OCI-LY3 (cell line): ENCODE data around the gene AUNIP.

Experiments used
- H2AFZ ChIP-seq: fragments of 200-600, 300-600 bp; shearing (Covaris generic); 2 replicates; pipeline ENCODE4 v1.6.0; 2014; ENCODE audit warnings: antibody characterized with exemption, low read depth, low read length
- H3K27ac ChIP-seq: fragments of 200-600, 300-600 bp; sonication (generic); 2 replicates; pipeline ENCODE4 v1.5.1; 2014; ENCODE audit warnings: mild to moderate bottlenecking, low read length, moderate library complexity, mixed read lengths
- H3K27me3 ChIP-seq: fragments of 200-600, 300-600 bp; sonication (generic); 2 replicates; pipeline ENCODE4 v1.6.1; 2014; ENCODE audit warnings: low read depth, low read length, mixed read lengths
- H3K36me3 ChIP-seq: fragments of 200-600, 300-600 bp; sonication (generic); replicated peaks from 2 replicates; pipeline ENCODE3; 2014; ENCODE audit warnings: low read depth, low read length, mixed read lengths
- H3K4me1 ChIP-seq: fragments of 300-600, 200-600 bp; sonication (generic); 2 replicates; pipeline ENCODE4 v1.6.1; 2014; ENCODE audit warnings: low read length, mixed read lengths
- H3K4me2 ChIP-seq: fragments of 200-600, 300-600 bp; sonication (generic); 2 replicates; pipeline ENCODE4 v1.6.1; 2014; ENCODE audit warnings: low read length, mixed read lengths
- H3K4me3 ChIP-seq: fragments of 300-600, 200-600 bp; sonication (generic); 2 replicates; pipeline ENCODE4 v1.5.1; 2014; ENCODE audit warnings: antibody characterized with exemption, mild to moderate bottlenecking, low read length, moderate library complexity
- H3K79me2 ChIP-seq: fragments of 300-600, 200-600 bp; shearing (Covaris generic); 2 replicates; pipeline ENCODE4 v1.6.1; 2014; ENCODE audit warnings: mild to moderate bottlenecking, low read length, mixed read lengths
- H3K9ac ChIP-seq: fragments of 300-600, 200-600 bp; shearing (Covaris generic); 2 replicates; pipeline ENCODE4 v1.6.0; 2014; ENCODE audit warnings: mild to moderate bottlenecking, low read length, moderate library complexity
- H3K9me3 ChIP-seq: fragments of 200-600, 300-600 bp; shearing (Covaris generic); 2 replicates; pipeline ENCODE4 v1.6.1; 2014; ENCODE audit warnings: low read length, mixed read lengths; ENCODE audit not compliant: insufficient read depth
- H4K20me1 ChIP-seq: fragments of 200-600, 300-600 bp; sonication (generic); 2 replicates; pipeline ENCODE4 v1.6.1; 2016; ENCODE audit warnings: low read length, mixed read lengths; ENCODE audit not compliant: insufficient read depth
- EZH2phosphoT487 ChIP-seq: fragments of 200-600 bp; shearing (Covaris generic); IDR thresholded peaks from 2 replicates; pipeline ENCODE4 v1.6.1; 2018; ENCODE audit warnings: antibody characterized with exemption, mixed run types, low read depth
- TF ChIP-seq, protein P1 (sequence below): fragments of 200-600, 300-600 bp; sonication (generic); IDR thresholded peaks from 2 replicates; pipeline ENCODE4 v1.5.1; 2014; ENCODE audit warnings: antibody characterized with exemption, low read length, low read depth

Gene AUNIP

DNA sequence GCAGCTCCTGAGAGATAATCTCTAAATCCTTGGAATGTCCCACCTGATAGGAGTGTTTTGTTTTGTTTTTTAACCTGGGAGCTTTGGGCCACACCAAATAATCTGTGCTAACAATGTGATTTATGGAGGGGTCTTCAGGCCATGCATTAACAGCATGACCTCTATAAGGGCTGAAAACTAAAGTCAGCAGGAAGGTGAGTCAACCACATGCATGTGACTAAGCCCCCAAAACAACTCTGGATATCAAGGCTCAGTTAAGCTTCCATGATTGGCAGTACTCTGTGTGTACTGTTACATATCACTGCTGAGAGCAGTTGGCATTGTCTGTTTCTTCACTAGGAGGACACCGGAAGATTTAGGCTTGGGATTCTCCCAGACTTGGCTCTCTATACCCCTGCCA, 10.7 kb downstream of the AUNIP start:
- no peak overlapping the region for H2AFZ ChIP-seq
- peaks cover 11% of the 10 kb centered on the region for H3K4me1 ChIP-seq
- H3K27ac ChIP-seq = no peak overlapping the region
- H3K9me3 ChIP-seq = no peaks in the 10 kb centered on the region
- H3K4me3 ChIP-seq = no peak overlapping the region
- no peaks in the 10 kb centered on the region for H3K36me3 ChIP-seq
- TF ChIP-seq, protein P1, sequence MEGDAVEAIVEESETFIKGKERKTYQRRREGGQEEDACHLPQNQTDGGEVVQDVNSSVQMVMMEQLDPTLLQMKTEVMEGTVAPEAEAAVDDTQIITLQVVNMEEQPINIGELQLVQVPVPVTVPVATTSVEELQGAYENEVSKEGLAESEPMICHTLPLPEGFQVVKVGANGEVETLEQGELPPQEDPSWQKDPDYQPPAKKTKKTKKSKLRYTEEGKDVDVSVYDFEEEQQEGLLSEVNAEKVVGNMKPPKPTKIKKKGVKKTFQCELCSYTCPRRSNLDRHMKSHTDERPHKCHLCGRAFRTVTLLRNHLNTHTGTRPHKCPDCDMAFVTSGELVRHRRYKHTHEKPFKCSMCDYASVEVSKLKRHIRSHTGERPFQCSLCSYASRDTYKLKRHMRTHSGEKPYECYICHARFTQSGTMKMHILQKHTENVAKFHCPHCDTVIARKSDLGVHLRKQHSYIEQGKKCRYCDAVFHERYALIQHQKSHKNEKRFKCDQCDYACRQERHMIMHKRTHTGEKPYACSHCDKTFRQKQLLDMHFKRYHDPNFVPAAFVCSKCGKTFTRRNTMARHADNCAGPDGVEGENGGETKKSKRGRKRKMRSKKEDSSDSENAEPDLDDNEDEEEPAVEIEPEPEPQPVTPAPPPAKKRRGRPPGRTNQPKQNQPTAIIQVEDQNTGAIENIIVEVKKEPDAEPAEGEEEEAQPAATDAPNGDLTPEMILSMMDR = no peak
- no peak for TF ChIP-seq EZH2phosphoT487
- H3K9ac ChIP-seq = no peak overlapping the region
- H3K27me3 ChIP-seq = no peaks in the 10 kb centered on the region
- H3K4me2 ChIP-seq = no peak overlapping the region
- H4K20me1 ChIP-seq = no peaks in the 10 kb centered on the region
- peaks cover 14% of the 10 kb centered on the region for H3K79me2 ChIP-seq

DNA sequence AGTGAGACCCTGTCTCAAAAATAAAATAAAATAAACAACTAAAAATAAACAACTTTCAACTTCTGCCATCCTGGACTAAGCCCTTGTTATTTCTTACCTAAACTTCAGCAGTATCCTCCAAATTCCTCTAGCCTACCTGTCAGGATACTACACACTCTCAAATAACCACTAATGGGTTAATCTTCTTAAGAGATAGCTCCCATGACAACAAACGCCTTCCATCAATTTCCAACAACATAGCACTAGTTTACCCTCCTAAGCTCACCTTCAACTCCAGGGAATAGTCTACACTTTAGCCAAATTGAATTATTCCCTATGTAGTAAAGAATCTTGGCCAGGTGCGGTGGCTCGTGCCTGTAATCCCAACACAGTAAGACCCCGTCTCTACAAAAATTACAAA, 11.3 kb downstream of the AUNIP start:
- Histone ChIP-seq H3K9ac (no peak overlapping the region), H3K4me1 (peaks cover 11% of the 10 kb centered on the region), H4K20me1 (no peaks in the 10 kb centered on the region), H3K36me3 (no peaks in the 10 kb centered on the region), H3K27me3 (no peaks in the 10 kb centered on the region), H3K79me2 (peaks cover 12% of the 10 kb centered on the region), H3K27ac (no peak overlapping the region), H3K9me3 (no peaks in the 10 kb centered on the region), H3K4me3 (no peak overlapping the region), H2AFZ (no peak overlapping the region), H3K4me2 (no peak overlapping the region)
- TF ChIP-seq, protein P1 = no peak
- TF ChIP-seq EZH2phosphoT487 = no peak

DNA sequence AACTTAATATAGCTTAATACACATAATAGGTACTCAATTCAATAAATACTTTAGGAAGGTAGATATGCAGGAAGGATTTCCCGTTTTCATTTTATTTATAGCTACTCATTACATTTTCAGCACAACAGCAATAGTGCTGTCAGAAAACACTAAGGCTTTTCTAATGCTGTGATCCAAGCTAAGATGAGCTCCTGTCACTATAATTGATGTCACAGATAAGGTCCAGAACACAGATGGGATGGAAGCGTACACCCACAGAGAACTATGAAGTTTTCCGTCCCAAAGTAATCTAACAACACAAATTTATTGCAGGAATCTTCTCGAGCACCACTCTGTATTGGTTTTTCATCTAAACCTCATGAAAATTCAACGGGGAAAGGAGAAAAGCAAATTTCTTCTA, 13.6 kb downstream of the AUNIP start:
- Histone ChIP-seq H3K9ac (no peak overlapping the region), H3K27ac (no peak overlapping the region), H2AFZ (no peak overlapping the region), H3K79me2 (peaks cover 12% of the 10 kb centered on the region), H3K4me3 (no peak overlapping the region), H3K27me3 (no peaks in the 10 kb centered on the region), H4K20me1 (no peaks in the 10 kb centered on the region), H3K9me3 (no peaks in the 10 kb centered on the region), H3K4me2 (no peak overlapping the region), H3K36me3 (no peaks in the 10 kb centered on the region), H3K4me1 (peaks cover 11% of the 10 kb centered on the region)
- TF ChIP-seq, protein P1 = no peak
- TF ChIP-seq EZH2phosphoT487 = no peak

DNA sequence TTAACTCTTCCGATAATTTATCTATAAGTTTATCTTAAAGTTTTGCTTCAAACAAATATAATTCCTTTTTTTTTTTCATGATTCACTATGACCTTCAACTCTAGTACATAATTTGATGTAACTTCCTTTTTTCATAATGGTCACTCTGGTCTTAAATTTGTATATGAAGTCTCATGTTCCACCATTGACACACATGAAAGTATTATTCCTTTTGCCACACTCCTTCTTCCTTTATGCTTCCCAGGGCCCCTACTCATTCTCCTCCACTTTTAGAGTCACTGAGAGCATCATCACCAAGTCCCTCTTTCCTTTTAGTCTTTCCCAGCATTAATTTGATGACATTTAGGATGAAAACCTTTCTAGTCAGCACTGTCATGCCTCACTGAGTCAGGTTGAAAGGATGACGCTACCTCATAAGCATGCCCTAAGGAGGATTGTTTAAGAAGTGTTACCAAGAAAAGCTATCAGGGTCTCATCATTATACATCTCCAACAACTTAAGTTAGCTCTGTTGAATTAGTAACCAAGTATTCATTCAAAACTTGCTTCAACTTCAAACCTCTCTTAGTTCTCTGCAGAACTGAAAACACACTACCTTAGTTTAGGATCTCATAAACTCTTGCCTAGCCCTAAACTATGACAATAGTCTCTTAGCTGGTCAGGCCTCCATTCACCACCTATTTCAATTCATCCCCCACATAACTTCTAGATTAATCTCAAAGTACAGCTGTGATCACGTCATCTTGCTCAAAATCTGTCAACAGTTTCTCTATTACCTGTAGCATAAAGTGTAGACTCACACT, 14.5 kb downstream of the AUNIP start:
- H3K9me3 ChIP-seq = no peaks in the 10 kb centered on the region
- H4K20me1 ChIP-seq = no peaks in the 10 kb centered on the region
- H2AFZ ChIP-seq = no peak overlapping the region
- H3K27me3 ChIP-seq = no peaks in the 10 kb centered on the region
- no peak overlapping the region for H3K27ac ChIP-seq
- H3K79me2 ChIP-seq = peaks cover 12% of the 10 kb centered on the region
- no peak overlapping the region for H3K9ac ChIP-seq
- H3K4me3 ChIP-seq = no peak overlapping the region
- H3K4me1 ChIP-seq = peaks cover 11% of the 10 kb centered on the region
- TF ChIP-seq, protein P1 = no peak
- no peak for TF ChIP-seq EZH2phosphoT487
- H3K4me2 ChIP-seq = no peak overlapping the region
- no peaks in the 10 kb centered on the region for H3K36me3 ChIP-seq
